NOMO-1 (cell line): ENCODE measurements around the gene CLSTN1.
A peak's percentile ranks its signal among the peaks of the same experiment; 100 is the strongest.
"Not testable (repeated sequence)": the region's sequence is repeated elsewhere in the genome, so short reads cannot be mapped to it uniquely, and the experiment has no call there.

Experiments used
- DNase-seq, 2 experiments: peaks; one replicate each; lab custom pipeline; 2025; ENCODE audit not compliant: unreplicated experiment in 2 of 2; lab: John Stamatoyannopoulos, UW

The CLSTN1 gene

GRCh38 chr1:9766759-9767442 lies 56.9 kb downstream of the CLSTN1 start:
- DNase-seq, result no peak

GRCh38 chr1:9764550-9764949 lies 59.2 kb downstream of the CLSTN1 start:
- DNase-seq, result peak; percentile 27 to 60

GRCh38 chr1:9763914-9764313 lies 59.9 kb downstream of the CLSTN1 start:
- no peak for DNase-seq

GRCh38 chr1:9762446-9762845 lies 61.3 kb downstream of the CLSTN1 start:
- DNase-seq, result not testable (repeated sequence)

- DNase-seq, result peak; percentile 39 to 40
Observed at GRCh38 chr1:9761855-9762254, 61.9 kb downstream of the CLSTN1 start.

- no peak for DNase-seq
Observed at GRCh38 chr1:9760824-9761223, 62.9 kb downstream of the CLSTN1 start.

GRCh38 chr1:9759939-9760338 lies 63.8 kb downstream of the CLSTN1 start:
- no peak for DNase-seq

- DNase-seq, result no peak
Observed at GRCh38 chr1:9758559-9759121, 65.1 kb downstream of the CLSTN1 start.

- DNase-seq, result no peak
Observed at GRCh38 chr1:9755441-9755995, 68.2 kb downstream of the CLSTN1 start.

- DNase-seq, result no peak
Observed at GRCh38 chr1:9753121-9753531, 70.6 kb downstream of the CLSTN1 start.

- DNase-seq, result no peak
Observed at GRCh38 chr1:9751971-9752370, 71.8 kb downstream of the CLSTN1 start.

GRCh38 chr1:9749361-9749760 lies 74.4 kb downstream of the CLSTN1 start:
- DNase-seq, result no peak

- DNase-seq, result not testable (repeated sequence)
Observed at GRCh38 chr1:9748391-9748790, 75.4 kb downstream of the CLSTN1 start.

GRCh38 chr1:9746651-9747050 lies 77.1 kb downstream of the CLSTN1 start:
- no peak for DNase-seq

GRCh38 chr1:9746211-9746610 lies 77.6 kb downstream of the CLSTN1 start:
- DNase-seq, result no peak

GRCh38 chr1:9744106-9744799 lies 79.5 kb downstream of the CLSTN1 start:
- no peak for DNase-seq

GRCh38 chr1:9737671-9738070 lies 86.1 kb downstream of the CLSTN1 start:
- DNase-seq, result no peak

- DNase-seq, result no peak
Observed at GRCh38 chr1:9737057-9737456, 86.7 kb downstream of the CLSTN1 start.

- DNase-seq, result no peak
Observed at GRCh38 chr1:9736241-9736640, 87.5 kb downstream of the CLSTN1 start.

- DNase-seq, result no peak
Observed at GRCh38 chr1:9735800-9736199, 88.0 kb downstream of the CLSTN1 start.

- DNase-seq, result no peak
Observed at GRCh38 chr1:9733160-9733789, 90.5 kb downstream of the CLSTN1 start.
